Right cardiac atrium (tissue), 5 donors: ENCODE results near the gene IQCN. TPM values are rescaled to one million over a fixed set of nuclear protein-coding genes. Genes with fewer than 3 reads are reported as not detected.

Experiments
- ATAC-seq, 2 donors: fragments of 200-7000 bp; cut with Tn5 transposase; one replicate each; pipeline versions ENCODE4 v1.8.0 to v1.9.1; 2020; ENCODE audit warnings: moderate library complexity in 2 of 2, mild to moderate bottlenecking in 1 of 2
- DNase-seq, 3 donors: peaks; one replicate each; pipeline ENCODE4 v3.0.0-alpha.2; 2020
- H3K27ac ChIP-seq: one replicate; pipeline ENCODE4 v1.5.1; 2013; ENCODE audit warnings: mild to moderate bottlenecking, low read length, control low read depth, moderate library complexity
- H3K27me3 ChIP-seq: one replicate; pipeline ENCODE4 v1.6.1; 2013; ENCODE audit not compliant: control insufficient read depth, insufficient read depth
- H3K4me1 ChIP-seq: one replicate; pipeline ENCODE4 v1.6.1; 2013; ENCODE audit warnings: low read length; ENCODE audit not compliant: control insufficient read depth, insufficient read depth
- H3K4me3 ChIP-seq: one replicate; pipeline ENCODE4 v1.5.1; 2013; ENCODE audit warnings: low read length, control low read depth
- H3K9me3 ChIP-seq: one replicate; pipeline ENCODE4 v1.6.1; 2013; ENCODE audit warnings: low read length; ENCODE audit not compliant: control insufficient read depth
- WGBS: extraction: QIAGEN DNeasy Blood & Tissue Kit; methylation state at CpG from one replicate; pipeline ENCODE4 v1.1.7; 2013; 5-methylcytosine and 5-hydroxymethylcytosine counted together
- intact Hi-C, 4 donors: fragments of 100-400 bp; cut with DNase I; formaldehyde crosslinking; loops; one replicate each; pipeline versions ENCODE4 v1.11.0 to v1.14.0; 2022 to 2023
- polyA plus RNA-seq: library from polyadenylated mRNA; stranded (reverse); fragments of 200-250 nt; gene quantifications from one replicate; pipeline ENCODE4 v1.2.3, GENCODE V29; 2013
- total RNA-seq, 4 donors: library from RNA; stranded (reverse); fragmentation: NEBNext Ultra II Directional; extraction: Animal tissue kit (Norgen Biotek cat#: 25700); gene quantifications; one replicate each; pipeline ENCODE4 v1.2.1, GENCODE V29; 2021
- donor health status: healthy with polysubstance abuse.
- donor health status: DM: no; HTN: yes; CAD: no.
- donor health status: DM: no; HTN: no; CAD: no.
- donor health status: DM: no; HTN: yes; CAD: no; lungs with severe emphysema.
- donor health status: DM: yes; HTN: yes; CAD: no.

IQCN gene
- total and polyA plus RNA-seq, 5 donors = 0.65 to 5.3 (median 1.2) TPM

- Histone ChIP-seq H3K4me3 (no peak overlapping the region), H3K4me1 (no peaks in the 10 kb centered on the region), H3K27ac (no peak overlapping the region), H3K9me3 (no peaks in the 10 kb centered on the region), H3K27me3 (no peaks in the 10 kb centered on the region)
- intact Hi-C loops = no loop called here
- ATAC-seq = no peak
- DNase-seq = peak in 1 of 3 donors; percentile 51
- WGBS = 89% methylated on average over 22 of the region's 22 CpGs
These were observed 37.3 kb upstream of the IQCN start for GRCh38 chr19:18311502-18312091.

DNA sequence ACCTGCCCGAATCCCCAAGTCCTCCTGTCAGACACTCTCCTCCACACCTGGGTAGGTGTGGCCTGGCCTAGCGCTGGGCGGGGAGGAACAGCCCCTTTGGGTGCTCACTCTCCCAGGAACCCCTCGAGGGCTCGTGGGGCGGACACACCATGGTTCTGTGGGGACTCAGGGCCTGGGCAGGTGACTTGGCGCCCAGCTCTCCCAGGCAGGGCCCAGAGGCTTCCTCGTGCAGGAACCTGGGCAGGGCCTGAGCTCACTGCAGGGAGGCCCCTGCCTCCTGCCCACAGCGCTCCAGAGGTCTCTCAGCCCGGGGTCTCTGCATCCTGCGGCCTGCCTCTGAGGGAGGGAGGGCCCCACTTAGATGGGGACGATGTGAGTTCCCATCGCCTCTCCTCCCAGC, 36.7 kb upstream of the IQCN start:
- Histone ChIP-seq H3K4me3 (no peak overlapping the region), H3K4me1 (no peaks in the 10 kb centered on the region), H3K27ac (no peak overlapping the region), H3K9me3 (no peaks in the 10 kb centered on the region), H3K27me3 (no peaks in the 10 kb centered on the region)
- intact Hi-C loops = no loop called here
- peak in 2 of 3 donors; percentile 23 to 54 for DNase-seq
- 93% methylated on average over 13 of the region's 13 CpGs for WGBS
- no peak for ATAC-seq

DNA sequence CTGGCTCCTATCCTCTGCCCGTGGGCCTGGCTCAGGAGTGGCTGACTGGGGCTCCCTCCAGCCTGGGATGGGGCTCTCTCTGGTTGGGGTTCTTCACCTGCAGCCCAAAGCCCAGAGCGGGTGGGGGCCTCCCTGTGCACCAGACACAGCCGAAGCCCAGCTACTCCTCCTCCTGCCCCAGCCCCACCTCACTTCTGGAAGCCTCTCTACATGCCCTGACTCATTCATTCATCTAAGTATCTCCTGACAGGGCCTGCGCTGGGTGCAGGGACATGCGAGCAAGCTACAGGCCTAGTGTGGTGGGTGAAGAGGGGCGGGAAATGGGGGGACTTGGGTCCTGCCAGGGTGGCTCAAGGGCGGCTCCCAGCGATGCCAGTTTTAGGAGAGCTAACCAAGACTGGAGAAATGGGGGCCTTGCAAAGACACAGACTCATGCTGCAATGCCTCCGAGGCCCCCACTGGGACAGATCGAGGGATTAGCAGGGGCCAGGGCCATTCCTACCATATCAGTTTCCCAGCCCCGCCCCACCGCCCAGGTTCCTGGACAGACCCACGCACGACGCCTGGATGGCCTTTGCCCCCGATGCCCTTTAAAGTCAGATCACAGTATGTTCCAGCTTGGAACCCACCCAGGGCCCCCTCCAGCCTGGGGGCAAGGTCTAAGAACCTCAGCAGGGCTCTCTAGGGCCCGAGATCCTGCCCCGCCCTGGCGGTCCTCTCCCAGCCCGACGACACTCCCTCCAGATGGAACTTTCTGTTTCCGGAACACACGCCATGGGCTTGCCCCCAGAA, 36.1 kb upstream of the IQCN start:
- WGBS = 85% methylated on average over 23 of the region's 23 CpGs
- intact Hi-C loops = no loop called here
- H3K27me3 ChIP-seq = no peaks in the 10 kb centered on the region

GRCh38 chr19:18309525-18310064, 35.3 kb upstream of the IQCN start:
- Histone ChIP-seq H3K4me3 (no peak overlapping the region), H3K27me3 (no peaks in the 10 kb centered on the region), H3K4me1 (no peaks in the 10 kb centered on the region), H3K9me3 (no peaks in the 10 kb centered on the region), H3K27ac (no peak overlapping the region)
- WGBS = 93% methylated on average over 33 of the region's 33 CpGs
- DNase-seq = peak in 2 of 3 donors; percentile 33 to 55
- intact Hi-C loops = no loop called here
- ATAC-seq = no peak

More for the DNA sequence above, 36.1 kb upstream of the IQCN start:
- no peaks in the 10 kb centered on the region for H3K4me1 ChIP-seq
- ATAC-seq = no peak
- no peaks in the 10 kb centered on the region for H3K9me3 ChIP-seq
- H3K4me3 ChIP-seq = no peak overlapping the region
- no peak overlapping the region for H3K27ac ChIP-seq
- DNase-seq = peak in 1 of 3 donors; percentile 57

GRCh38 chr19:18308948-18309325, 34.7 kb upstream of the IQCN start:
- ATAC-seq = no peak
- 87% methylated on average over 7 of the region's 7 CpGs for WGBS

GRCh38 chr19:18308051-18308947, 34.0 kb upstream of the IQCN start:
- no peaks in the 10 kb centered on the region for H3K9me3 ChIP-seq
- no peak overlapping the region for H3K4me3 ChIP-seq
- ATAC-seq = no peak
- intact Hi-C loops = no loop called here
- no peaks in the 10 kb centered on the region for H3K27me3 ChIP-seq
- no peak overlapping the region for H3K27ac ChIP-seq
- peaks cover 3% of the 10 kb centered on the region for H3K4me1 ChIP-seq
- WGBS = 80% methylated on average over 20 of the region's 20 CpGs
- DNase-seq = peak in 2 of 3 donors; percentile 55 to 63

More at GRCh38 chr19:18308948-18309325, 34.7 kb upstream of the IQCN start:
- Histone ChIP-seq H3K27ac (no peak overlapping the region), H3K27me3 (no peaks in the 10 kb centered on the region), H3K4me1 (no peaks in the 10 kb centered on the region), H3K9me3 (no peaks in the 10 kb centered on the region), H3K4me3 (no peak overlapping the region)
- peak in 1 of 3 donors; percentile 42 for DNase-seq
- intact Hi-C loops = no loop called here

GRCh38 chr19:18307271-18307681, 33.0 kb upstream of the IQCN start:
- no peak overlapping the region for H3K4me3 ChIP-seq
- H3K27me3 ChIP-seq = no peaks in the 10 kb centered on the region
- peaks cover 5% of the 10 kb centered on the region for H3K4me1 ChIP-seq
- DNase-seq = peak in 2 of 3 donors; percentile 54 to 64
- intact Hi-C loops = no loop called here
- 85% methylated on average over 19 of the region's 19 CpGs for WGBS
- ATAC-seq = no peak
- H3K27ac ChIP-seq = peak overlapping the region; percentile 0
- H3K9me3 ChIP-seq = no peaks in the 10 kb centered on the region

DNA sequence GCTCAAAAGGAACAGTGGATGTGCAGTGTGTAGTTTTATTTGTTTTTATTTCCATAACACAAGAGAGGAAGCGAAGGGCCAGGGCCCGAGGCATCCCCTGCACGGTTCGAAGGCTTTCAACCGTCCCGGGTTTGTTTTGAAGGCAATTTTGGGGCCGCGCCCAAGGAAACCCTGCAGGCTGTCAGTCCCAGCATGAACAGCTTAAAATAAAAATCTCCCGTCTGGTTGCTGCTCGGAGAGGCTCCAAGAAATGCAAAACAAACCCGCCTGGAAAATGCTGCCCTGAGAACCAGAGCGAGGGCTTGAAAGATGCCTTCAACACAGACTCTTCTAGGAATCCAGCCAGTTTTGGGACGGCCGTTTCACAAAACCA, 32.6 kb upstream of the IQCN start:
- H3K4me3 ChIP-seq = no peak overlapping the region
- no peak overlapping the region for H3K27ac ChIP-seq
- H3K27me3 ChIP-seq = no peaks in the 10 kb centered on the region
- peak in 1 of 2 donors; percentile 1 for ATAC-seq
- peak in 2 of 3 donors; percentile 72 to 73 for DNase-seq
- intact Hi-C loops = no loop called here
- peaks cover 5% of the 10 kb centered on the region for H3K4me1 ChIP-seq
- H3K9me3 ChIP-seq = no peaks in the 10 kb centered on the region
- WGBS = 69% methylated on average over 14 of the region's 14 CpGs

GRCh38 chr19:18306209-18306887, 32.1 kb upstream of the IQCN start:
- H3K4me1 ChIP-seq = peaks cover 5% of the 10 kb centered on the region
- no peak for ATAC-seq
- H3K9me3 ChIP-seq = no peaks in the 10 kb centered on the region
- WGBS = 85% methylated on average over 26 of the region's 26 CpGs
- intact Hi-C loops = no loop called here
- H3K4me3 ChIP-seq = no peak overlapping the region
- no peak overlapping the region for H3K27ac ChIP-seq
- no peaks in the 10 kb centered on the region for H3K27me3 ChIP-seq
- DNase-seq = peak in 2 of 3 donors; percentile 51 to 64
